HepG2 (cell line): ENCODE data around the gene STX4. TPM values are rescaled to one million over a fixed set of nuclear protein-coding genes. Genes with fewer than 3 reads are reported as not detected.

Experiments used
- AHR ChIP-seq: IDR thresholded peaks from 2 replicates; pipeline ENCODE4 v1.6.1; 2018; ENCODE audit warnings: missing genetic modification reagents, missing compliant biosample characterization
- AKAP8 ChIP-seq: sonication (generic); formaldehyde crosslinking; IDR thresholded peaks from 2 replicates; pipeline ENCODE4 v1.5.1; 2020; ENCODE audit warnings: mild to moderate bottlenecking, missing genetic modification reagents
- BCL6 ChIP-seq: IDR thresholded peaks from 2 replicates; pipeline ENCODE4 v1.6.1; 2016; ENCODE audit warnings: missing genetic modification reagents, missing compliant biosample characterization
- CC2D1A ChIP-seq: sonication (generic); formaldehyde crosslinking; IDR thresholded peaks from 2 replicates; pipeline ENCODE4 v1.8.1; 2023; ENCODE audit warnings: mild to moderate bottlenecking, missing genetic modification reagents
- GPN1 ChIP-seq: sonication (generic); formaldehyde crosslinking; IDR thresholded peaks from 2 replicates; pipeline ENCODE4 v1.5.1; 2020; ENCODE audit warnings: missing genetic modification reagents, borderline replicate concordance
- IRF9 ChIP-seq: sonication (generic); formaldehyde crosslinking; IDR thresholded peaks from 2 replicates; pipeline ENCODE4 v1.8.0; 2022; ENCODE audit warnings: missing genetic modification reagents, mild to moderate bottlenecking, borderline replicate concordance
- KAT2B ChIP-seq: fragments of 150-350 bp; IDR thresholded peaks from 2 replicates; pipeline ENCODE4 v1.6.1; 2014; ENCODE audit warnings: low read depth, low read length, borderline replicate concordance
- KLF15 ChIP-seq: sonication (generic); formaldehyde crosslinking; IDR thresholded peaks from 2 replicates; pipeline ENCODE4 v1.8.1; 2023; ENCODE audit warnings: borderline replicate concordance, mild to moderate bottlenecking, inconsistent platforms, missing genetic modification reagents, mixed read lengths
- MAF1 ChIP-seq: sonication (generic); formaldehyde crosslinking; IDR thresholded peaks from 2 replicates; pipeline ENCODE4 v1.5.0; 2020; ENCODE audit warnings: missing genetic modification reagents, borderline replicate concordance
- MAFK ChIP-seq, 2 experiments: IDR thresholded peaks in 1 of 2; conservative IDR thresholded peaks in 1 of 2; 2 replicates each; pipeline ENCODE4 v1.6.1; 2011; ENCODE audit warnings: improper control_type of control experiment in 2 of 2, low read length in 2 of 2
- NFYB ChIP-seq: sonication (generic); formaldehyde crosslinking; IDR thresholded peaks from 2 replicates; pipeline ENCODE4 v1.4.0; 2020; ENCODE audit warnings: missing genetic modification reagents
- PAWR ChIP-seq: sonication (generic); formaldehyde crosslinking; IDR thresholded peaks from 2 replicates; pipeline ENCODE4 v1.4.0; 2020; ENCODE audit warnings: missing genetic modification reagents, mild to moderate bottlenecking, borderline replicate concordance
- PBX2 ChIP-seq: IDR thresholded peaks from 2 replicates; pipeline ENCODE4 v1.6.1; 2016; ENCODE audit warnings: control low read depth
- REL ChIP-seq: sonication (generic); formaldehyde crosslinking; conservative IDR thresholded peaks from 2 replicates; pipeline ENCODE4 v1.8.0; 2022; ENCODE audit warnings: mild to moderate bottlenecking, missing genetic modification reagents, moderate library complexity
- SP4 ChIP-seq: sonication (generic); formaldehyde crosslinking; IDR thresholded peaks from 2 replicates; pipeline ENCODE4 v1.8.1; 2023; ENCODE audit warnings: mild to moderate bottlenecking, missing genetic modification reagents
- STAG1 ChIP-seq: sonication (generic); formaldehyde crosslinking; IDR thresholded peaks from 2 replicates; pipeline ENCODE4 v1.4.0; 2020; ENCODE audit warnings: missing genetic modification reagents
- TBL1XR1 ChIP-seq: fragments of 150-350 bp; IDR thresholded peaks from 2 replicates; pipeline ENCODE4 v1.6.1; 2014; ENCODE audit warnings: borderline replicate concordance, low read length; ENCODE audit not compliant: partially characterized antibody
- TBX2 ChIP-seq: sonication (generic); formaldehyde crosslinking; IDR thresholded peaks from 2 replicates; pipeline ENCODE4 v1.5.0; 2020; ENCODE audit warnings: missing genetic modification reagents, mild to moderate bottlenecking, borderline replicate concordance
- TSC22D2 ChIP-seq: sonication (generic); formaldehyde crosslinking; IDR thresholded peaks from 2 replicates; pipeline ENCODE4 v1.5.1; 2020; ENCODE audit warnings: missing genetic modification reagents, mild to moderate bottlenecking, borderline replicate concordance
- ZFP36 ChIP-seq: fragments of 150-350 bp; IDR thresholded peaks from 2 replicates; pipeline ENCODE4 v1.6.1; 2018; ENCODE audit warnings: borderline replicate concordance, low read length, low read depth; ENCODE audit not compliant: partially characterized antibody
- ZNF264 ChIP-seq: sonication (generic); formaldehyde crosslinking; IDR thresholded peaks from 2 replicates; pipeline ENCODE4 v1.4.0; 2020; ENCODE audit warnings: missing genetic modification reagents
- ZNF329 ChIP-seq: sonication (generic); formaldehyde crosslinking; IDR thresholded peaks from 2 replicates; pipeline ENCODE4 v1.9.0; 2021; ENCODE audit warnings: low read depth, mild to moderate bottlenecking, missing genetic modification reagents
- ZNF343 ChIP-seq: sonication (generic); formaldehyde crosslinking; IDR thresholded peaks from 2 replicates; pipeline ENCODE4 v1.4.0; 2020; ENCODE audit warnings: mild to moderate bottlenecking, missing genetic modification reagents
- ZNF556 ChIP-seq: sonication (generic); formaldehyde crosslinking; IDR thresholded peaks from 2 replicates; pipeline ENCODE4 v1.4.0; 2020; ENCODE audit warnings: mild to moderate bottlenecking, missing genetic modification reagents, borderline replicate concordance
- ZNF615 ChIP-seq: sonication (generic); formaldehyde crosslinking; IDR thresholded peaks from 2 replicates; pipeline ENCODE4 v1.5.0; 2020; ENCODE audit warnings: mild to moderate bottlenecking, missing genetic modification reagents, borderline replicate concordance
- ZNF709 ChIP-seq: sonication (generic); formaldehyde crosslinking; IDR thresholded peaks from 2 replicates; pipeline ENCODE4 v1.5.0; 2020; ENCODE audit warnings: mild to moderate bottlenecking, missing genetic modification reagents
- ZNF737 ChIP-seq: sonication (generic); formaldehyde crosslinking; IDR thresholded peaks from 2 replicates; pipeline ENCODE4 v1.5.0; 2020; ENCODE audit warnings: missing genetic modification reagents, mild to moderate bottlenecking, borderline replicate concordance
- ZNF788 ChIP-seq: sonication (generic); formaldehyde crosslinking; IDR thresholded peaks from 2 replicates; pipeline ENCODE4 v1.5.0; 2020; ENCODE audit warnings: mild to moderate bottlenecking, missing genetic modification reagents, borderline replicate concordance
- polyA plus RNA-seq, 8 experiments: library from polyadenylated mRNA; depleted of rRNA in 3 of 8; stranded (reverse) in 7 of 8; unstranded in 1 of 8; fragments of >200 nt; fragmentation: Illumina TruSeq in 4 of 8; extraction: Trizol in 4 of 8; gene quantifications; 2 replicates each; pipeline versions ENCODE4 v1.2.1 to v1.2.3, GENCODE V29; 2011 to 2016; ENCODE audit warnings: low read depth in 4 of 8, missing spikeins in 1 of 8, mixed read lengths in 1 of 8; ENCODE audit not compliant: insufficient read depth in 1 of 8
- total RNA-seq, 5 experiments: library from RNA; depleted of rRNA; stranded (reverse); fragments of >200 nt; fragmentation: Illumina TruSeq; extraction: Trizol; gene quantifications; 2 replicates each; pipeline ENCODE4 v1.2.3, GENCODE V29; 2016; ENCODE audit warnings: low read depth in 1 of 5

Gene STX4
- total and polyA plus RNA-seq, 2 of the 13 experiments (the other 11 are each of a cell fraction or from before 2014, with no cell fraction given), result 29.2 to 34.6 TPM

- no peak; the same call in 1 of the 2 replicates for TF ChIP-seq REL (CRISPR knock-in tag)
- peak; percentile 59; the same call in 1 of the 2 replicates for TF ChIP-seq ZNF329 (CRISPR knock-in tag)
- TF ChIP-seq ZNF343, result peak; percentile 31; the same call in 1 of the 2 replicates
- TF ChIP-seq KLF15 (CRISPR knock-in tag), result peak; percentile 68; the same call in 1 of the 2 replicates
- TF ChIP-seq AKAP8, result 0 out of 2 replicates have a peak, but pooled peaks have one; percentile 18
- no peak; the same call in none of the 2 replicates for TF ChIP-seq BCL6 (CRISPR knock-in tag)
- TF ChIP-seq NFYB (CRISPR knock-in tag), result no peak
- no peak for TF ChIP-seq PAWR (CRISPR knock-in tag)
- no peak; the same call in 1 of the 2 replicates for TF ChIP-seq GPN1
- no peak; the same call in 1 of the 2 replicates for TF ChIP-seq SP4 (CRISPR knock-in tag)
- no peak for TF ChIP-seq ZNF615 (CRISPR knock-in tag)
- peak; percentile 29; the same call in 1 of the 2 replicates for TF ChIP-seq TBX2
- TF ChIP-seq STAG1 (CRISPR knock-in tag), result peak; percentile 35
- no peak for TF ChIP-seq MAFK (conservative IDR thresholded peaks at IDR 0.05 in 1 of 2, IDR thresholded peaks at IDR 0.05 in 1 of 2; ENCODE audit: low read length in 2 of 2)
- TF ChIP-seq ZNF737, result 0 out of 2 replicates have a peak, but pooled peaks have one; percentile 76
- no peak for TF ChIP-seq ZFP36
- no peak for TF ChIP-seq ZNF264
- peak; percentile 19 for TF ChIP-seq TBL1XR1
- peak; percentile 51; the same call in 1 of the 2 replicates for TF ChIP-seq ZNF556 (CRISPR knock-in tag)
- TF ChIP-seq PBX2 (CRISPR knock-in tag), result no peak
- TF ChIP-seq ZNF788 (CRISPR knock-in tag), result peak; percentile 88
- TF ChIP-seq MAF1 (CRISPR knock-in tag), result 0 out of 2 replicates have a peak, but pooled peaks have one; percentile 35
- TF ChIP-seq TSC22D2, result 0 out of 2 replicates have a peak, but pooled peaks have one; percentile 18
- no peak for TF ChIP-seq CC2D1A (CRISPR knock-in tag)
- 0 out of 2 replicates have a peak, but pooled peaks have one; percentile 11 for TF ChIP-seq ZNF709 (CRISPR knock-in tag)
- TF ChIP-seq IRF9 (CRISPR knock-in tag), result peak; percentile 0; the same call in 1 of the 2 replicates
- TF ChIP-seq KAT2B, result no peak
- TF ChIP-seq AHR, result no peak
Measured at GRCh38 chr16:31073142-31073969, 40.0 kb downstream of the STX4 start (continued).
